BJ (cell line): ENCODE measurements around the gene TRAPPC4. TPM values are rescaled to one million over a fixed set of nuclear protein-coding genes. Genes with fewer than 3 reads are reported as not detected.
"Not testable (repeated sequence)": the region's sequence is repeated elsewhere in the genome, so short reads cannot be mapped to it uniquely, and the experiment has no call there.

ENCODE experiments used
- CTCF ChIA-PET: fragments of 350-600 bp; formaldehyde crosslinking; extraction: SDS; loops from one replicate; lab custom pipeline; 2021; ENCODE audit warnings: antibody characterized with exemption, inconsistent platforms; lab: Yijun Ruan, JAX
- POLR2A ChIA-PET: fragments of 300-600 bp; sonication (Branson Sonifier 250); formaldehyde crosslinking; extraction: SDS; loops from one replicate; lab custom pipeline; 2021; ENCODE audit warnings: antibody characterized with exemption; lab: Charles Lee
- DNase-seq: peaks from one replicate; pipeline ENCODE4 v3.0.0-alpha.2; 2011; ENCODE audit warnings: low read depth
- H3K27me3 ChIP-seq: 2 replicates; pipeline ENCODE4 v1.6.0; 2011; ENCODE audit warnings: low read length; ENCODE audit not compliant: control insufficient read depth, insufficient read depth
- H3K36me3 ChIP-seq: 2 replicates; pipeline ENCODE4 v1.5.1; 2011; ENCODE audit warnings: low read length; ENCODE audit not compliant: control insufficient read depth, insufficient read depth
- H3K4me3 ChIP-seq: 2 replicates; pipeline ENCODE4 v1.5.1; 2011; ENCODE audit warnings: low read depth, mild to moderate bottlenecking, control low read depth, low read length
- CTCF ChIP-seq: IDR thresholded peaks from 2 replicates; pipeline ENCODE4 v1.5.1; 2011; ENCODE audit warnings: low read depth, mild to moderate bottlenecking, control low read depth, inconsistent platforms, low read length, moderate library complexity; ENCODE audit not compliant: insufficient read depth
- polyA plus RNA-seq: library from polyadenylated mRNA; depleted of rRNA; stranded (reverse); fragments of >200 nt; gene quantifications from 2 replicates; pipeline ENCODE4 v1.2.3, GENCODE V29; 2011

Gene TRAPPC4
- polyA plus RNA-seq, 1 experiment: 167 TPM

GRCh38 chr11:119030029-119030328, 11.4 kb downstream of the TRAPPC4 start:
- peak overlapping the region; percentile 90 for H3K4me3 ChIP-seq
- CTCF ChIA-PET: interaction anchor here (0.7 to 2.0 kb wide), 3 partner anchors 10 to 340 kb away, joined by 3 to 13 read pairs (median 6); partner anchors contain the start of genes RPS25 and TRAPPC4
- peaks cover 1% of the 10 kb centered on the region for H3K36me3 ChIP-seq
- DNase-seq: no peak
- POLR2A ChIA-PET: no interaction called here
- TF ChIP-seq CTCF: no peak
- no peaks in the 10 kb centered on the region for H3K27me3 ChIP-seq

- ChIA-PET POLR2A (no interaction called here), CTCF (interaction anchor here (0.7 to 2.0 kb wide), 3 partner anchors 11 to 341 kb away, joined by 3 to 13 read pairs (median 6); partner anchors contain the start of genes RPS25 and TRAPPC4)
- H3K36me3 ChIP-seq: peaks cover 1% of the 10 kb centered on the region; the same call in 1 of the 2 replicates
- H3K27me3 ChIP-seq: no peaks in the 10 kb centered on the region
- peak within 1 kb of the TSS; percentile 90 for H3K4me3 ChIP-seq
- peak; percentile 85 for DNase-seq
- peak; percentile 94 for TF ChIP-seq CTCF
Observed at GRCh38 chr11:119030329-119031047, 11.9 kb downstream of the TRAPPC4 start, which contains the start of gene SLC37A4. TSS of gene SLC37A4 (minus strand) at chr11:119030877.

- Histone ChIP-seq H3K4me3 (no peak overlapping the region), H3K27me3 (no peaks in the 10 kb centered on the region), H3K36me3 (no peaks in the 10 kb centered on the region)
- ChIA-PET POLR2A (no interaction called here), CTCF (interaction anchor here (1.0 to 1.9 kb wide), 3 partner anchors 16 to 342 kb away, joined by 3 to 7 read pairs (median 6); partner anchors contain the start of gene HYOU1)
- TF ChIP-seq CTCF: no peak
- no peak for DNase-seq
Observed at GRCh38 chr11:119031912-119032280, 13.3 kb downstream of the TRAPPC4 start.

- CTCF ChIA-PET: interaction anchor here (0.9 to 1.3 kb wide), 3 partner anchors 9 to 344 kb away, joined by 3 read pairs; no protein-coding TSS in a partner anchor
- H3K27me3 ChIP-seq, POLR2A ChIA-PET, H3K36me3 ChIP-seq, H3K4me3 ChIP-seq, DNase-seq: not testable (repeated sequence)
Observed at GRCh38 chr11:119033421-119033820, 14.9 kb downstream of the TRAPPC4 start.

- no peaks in the 10 kb centered on the region for H3K36me3 ChIP-seq
- DNase-seq: no peak
- CTCF ChIA-PET: no interaction called here
- POLR2A ChIA-PET: no interaction called here
- no peaks in the 10 kb centered on the region for H3K27me3 ChIP-seq
- H3K4me3 ChIP-seq: no peak overlapping the region
- TF ChIP-seq CTCF: no peak
Observed at GRCh38 chr11:119034813-119035212, 16.2 kb downstream of the TRAPPC4 start.

GRCh38 chr11:119038884-119039283, 20.3 kb downstream of the TRAPPC4 start:
- H3K36me3 ChIP-seq: no peaks in the 10 kb centered on the region
- no peak for TF ChIP-seq CTCF
- H3K27me3 ChIP-seq: no peaks in the 10 kb centered on the region
- ChIA-PET CTCF (no interaction called here), POLR2A (no interaction called here)
- no peak for DNase-seq
- H3K4me3 ChIP-seq: no peak overlapping the region

- H3K4me3 ChIP-seq, CTCF ChIA-PET: not testable (repeated sequence)
Observed at GRCh38 chr11:119039471-119039870, 20.9 kb downstream of the TRAPPC4 start.

More at GRCh38 chr11:119039471-119039870, 20.9 kb downstream of the TRAPPC4 start:
- POLR2A ChIA-PET, H3K36me3 ChIP-seq, H3K27me3 ChIP-seq, DNase-seq: not testable (repeated sequence)
